Panc1 (cell line): ENCODE measurements around the gene UGT1A1. TPM values are rescaled to one million over a fixed set of nuclear protein-coding genes. Genes with fewer than 3 reads are reported as not detected.

Source experiments
- ATAC-seq: fragments of 200-7000 bp; cut with Tn5 transposase; 2 replicates; pipeline ENCODE4 v1.9.1; 2020; ENCODE audit warnings: mild to moderate bottlenecking, moderate library complexity
- BruUV-seq: library from RNA; stranded (reverse); fragments of 400-500 nt; replicated peaks from 2 replicates; lab custom pipeline; 2021; lab: Mats Ljungman, UMichigan
- CTCF ChIA-PET: fragments of 300-600 bp; sonication (Branson Sonifier 250); formaldehyde crosslinking; loops from one replicate; lab custom pipeline; 2022; ENCODE audit warnings: antibody characterized with exemption; lab: Charles Lee
- POLR2A ChIA-PET: fragments of 300-600 bp; sonication (Branson Sonifier 250); formaldehyde crosslinking; loops from one replicate; lab custom pipeline; 2022; ENCODE audit warnings: antibody characterized with exemption; lab: Charles Lee
- DNase-seq: peaks from one replicate; pipeline ENCODE4 v3.0.0-alpha.2; 2010; ENCODE audit warnings: low read depth, low spot score
- H3K27ac ChIP-seq: 2 replicates; pipeline ENCODE4 v1.5.1; 2011; ENCODE audit warnings: mild to moderate bottlenecking, low read length, inconsistent platforms
- H3K27me3 ChIP-seq: fragments of 200-500 bp; sonication (Bioruptor generic); 2 replicates; pipeline ENCODE4 v1.6.0; 2014; ENCODE audit warnings: low read length, inconsistent platforms; ENCODE audit not compliant: control insufficient read depth, insufficient read depth
- H3K36me3 ChIP-seq: fragments of 200-500 bp; sonication (Bioruptor generic); 2 replicates; pipeline ENCODE4 v1.5.1; 2014; ENCODE audit warnings: inconsistent platforms, mild to moderate bottlenecking, low read length, moderate library complexity; ENCODE audit not compliant: control insufficient read depth, insufficient read depth
- H3K4me1 ChIP-seq: 2 replicates; pipeline ENCODE4 v1.5.1; 2011; ENCODE audit warnings: inconsistent platforms, mild to moderate bottlenecking, low read length, moderate library complexity; ENCODE audit not compliant: control insufficient read depth, insufficient read depth
- H3K4me3 ChIP-seq, 2 experiments: 2 replicates each; pipeline ENCODE4 v1.5.1; 2011 to 2012; ENCODE audit warnings: low read depth in 2 of 2, low read length in 2 of 2, mild to moderate bottlenecking in 2 of 2, inconsistent platforms in 1 of 2, moderate library complexity in 1 of 2
- H3K9me3 ChIP-seq: fragments of 200-500 bp; sonication (Bioruptor generic); 2 replicates; pipeline ENCODE4 v1.5.1; 2014; ENCODE audit warnings: low read depth, mild to moderate bottlenecking, inconsistent platforms, low read length, moderate library complexity; ENCODE audit not compliant: control insufficient read depth, insufficient read depth
- CTCF ChIP-seq: fragments of 450-650 bp; IDR thresholded peaks from 2 replicates; pipeline ENCODE4 v1.5.1; 2017; ENCODE audit warnings: mild to moderate bottlenecking
- POLR2AphosphoS5 ChIP-seq: IDR thresholded peaks from 2 replicates; pipeline ENCODE4 v1.6.1; 2012; ENCODE audit warnings: mild to moderate bottlenecking, low read depth, low read length, moderate library complexity
- REST ChIP-seq, 2 experiments: IDR thresholded peaks; 2 replicates each; pipeline ENCODE4 v1.6.1; 2011 to 2012; ENCODE audit warnings: low read depth in 2 of 2, control low read depth in 1 of 2, low read length in 1 of 2, mild to moderate bottlenecking in 1 of 2, moderate library complexity in 1 of 2; ENCODE audit not compliant: insufficient read depth in 1 of 2
- SIN3A ChIP-seq: IDR thresholded peaks from 2 replicates; pipeline ENCODE4 v1.6.1; 2012; ENCODE audit warnings: low read depth, mild to moderate bottlenecking, low read length, moderate library complexity, borderline replicate concordance; ENCODE audit not compliant: insufficient read depth
- TCF7L2 ChIP-seq: IDR thresholded peaks from 2 replicates; pipeline ENCODE4 v1.6.1; 2011; ENCODE audit warnings: mild to moderate bottlenecking, low read depth, low read length, inconsistent platforms
- in situ Hi-C: cut with HindIII; loops from 2 replicates; pipeline ENCODE4 v1.10.0; 2016; ENCODE audit warnings: low sequenced_read_pairs, low pct_unique_long_range_greater_than_20kb
- intact Hi-C: fragments of 100-400 bp; cut with micrococcal nuclease; formaldehyde crosslinking; loops from one replicate; pipeline ENCODE4 v1.10.0; 2022; ENCODE audit not compliant: unreplicated experiment
- total RNA-seq: library from RNA; stranded (reverse); gene quantifications from one replicate; pipeline ENCODE4 v1.2.1, GENCODE V29; 2021; ENCODE audit not compliant: unreplicated experiment

UGT1A1 gene
- total RNA-seq, 1 experiment from 2014 or later, result not detected

- no peak for ATAC-seq
These were observed 47.3 kb downstream of the UGT1A1 start for GRCh38 chr2:233807215-233807865.

More at GRCh38 chr2:233807215-233807865, 47.3 kb downstream of the UGT1A1 start:
- intact Hi-C loops, result no loop called here
- no peaks in the 10 kb centered on the region; the same call in 1 of the 2 replicates for H3K27me3 ChIP-seq
- POLR2A ChIA-PET, result no interaction called here
- in situ Hi-C loops, result no loop called here
- H3K4me3 ChIP-seq, result no peak overlapping the region
- no peaks in the 10 kb centered on the region for H3K9me3 ChIP-seq
- no peak for DNase-seq
- H3K36me3 ChIP-seq, result no peaks in the 10 kb centered on the region
- CTCF ChIA-PET, result no interaction called here
- H3K4me1 ChIP-seq, result no peaks in the 10 kb centered on the region
- BruUV-seq, result no TSS peak
- H3K27ac ChIP-seq, result no peak overlapping the region
- TF ChIP-seq TCF7L2, result no peak
- no peak for TF ChIP-seq REST (IDR thresholded peaks at IDR 0.05; ENCODE audit: insufficient read depth in 1 of 2, low read depth in 2 of 2, low read length in 1 of 2)
- no peak for TF ChIP-seq SIN3A
- TF ChIP-seq CTCF, result no peak
- TF ChIP-seq POLR2AphosphoS5, result no peak
